ENCODE data around the gene LRP5. TPM values are rescaled to one million over a fixed set of nuclear protein-coding genes. Genes with fewer than 3 reads are reported as not detected.

LRP5 gene
- total and polyA plus RNA-seq, 2 experiments from 2014 or later = 26.9 to 51.1 TPM

DNA sequence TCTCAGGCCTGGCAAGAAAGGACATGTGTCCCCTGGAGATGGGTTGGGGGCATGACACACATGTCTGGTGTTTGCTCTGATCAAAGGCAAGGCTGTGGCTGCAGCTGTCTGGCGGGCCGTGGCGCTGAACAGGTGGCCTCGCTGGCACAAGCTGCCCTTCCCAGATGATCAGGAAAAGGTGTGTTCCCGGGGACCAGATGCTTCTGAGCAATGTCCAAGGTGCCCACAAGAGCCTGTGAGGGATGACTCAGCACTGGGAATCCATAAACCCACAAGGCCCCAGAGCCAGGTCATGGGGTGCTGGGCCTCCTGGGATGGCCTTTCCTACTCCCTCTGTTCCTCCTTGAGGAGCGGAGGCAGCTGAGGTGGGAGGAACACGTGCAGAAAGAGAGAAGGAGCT lies 9.7 kb upstream of the LRP5 start:
- H3K4me1 Mint-ChIP-seq = no peaks in the 10 kb centered on the region

DNA sequence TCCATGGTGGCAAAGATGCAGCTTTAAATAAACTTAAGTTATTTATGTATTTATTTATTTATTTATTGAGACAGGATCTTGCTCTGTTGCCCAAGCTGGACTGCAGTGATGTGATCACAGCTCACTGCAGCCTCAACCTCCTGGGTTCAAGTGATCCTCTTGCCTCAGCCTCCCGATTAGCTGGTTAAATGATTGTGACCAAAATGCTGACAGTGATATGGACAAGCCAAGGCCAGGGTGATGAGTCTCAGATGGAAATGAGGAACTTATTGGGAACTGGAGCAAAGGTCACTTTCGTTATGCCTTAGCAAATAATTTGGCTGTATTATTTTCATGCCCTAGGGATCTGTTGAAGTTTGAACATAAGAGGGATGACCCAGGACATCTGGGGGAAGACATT lies 9.3 kb upstream of the LRP5 start:
- Histone ChIP-seq H2AFZ (no peak overlapping the region), H3K4me3 (no peak overlapping the region), H3K79me2 (replicated peaks; ENCODE audit: insufficient read depth) (no peaks in the 10 kb centered on the region), H3K4me2 (no peak overlapping the region), H3K9me2 (ENCODE audit: insufficient read depth) (0 out of 2 replicates have a peak, but pooled peaks cover 2% of the 10 kb centered on the region), H3K27ac (ENCODE audit: low read depth) (no peak overlapping the region), H4K20me1 (replicated peaks; ENCODE audit: insufficient read depth) (no peaks in the 10 kb centered on the region), H3F3A (replicated peaks; ENCODE audit: low read depth) (no peaks in the 10 kb centered on the region), H3K36me3 (ENCODE audit: insufficient read depth) (no peaks in the 10 kb centered on the region), H3K4me1 (ENCODE audit: insufficient read depth) (no peaks in the 10 kb centered on the region), H3K27me3 (ENCODE audit: insufficient read depth) (no peaks in the 10 kb centered on the region)
- H3K9me3 Mint-ChIP-seq = peaks cover 30% of the 10 kb centered on the region
- H3K36me3 Mint-ChIP-seq (ENCODE audit: low read depth) = peaks cover 13% of the 10 kb centered on the region; the same call in 2 of the 3 replicates
- ATAC-seq (no peak), DNase-seq (ENCODE audit: low spot score) (no peak)
- no peak overlapping the region for H3K4me3 Mint-ChIP-seq
- peaks cover 7% of the 10 kb centered on the region for H3K27me3 Mint-ChIP-seq (ENCODE audit: insufficient read depth, low read depth, poor library complexity)
- no peak for TF ChIP-seq JUNB (IDR thresholded peaks at IDR 0.05; ENCODE audit: unreplicated experiment)
- no peaks in the 10 kb centered on the region for H3K4me1 Mint-ChIP-seq
- no peak overlapping the region for H3K27ac Mint-ChIP-seq

More for the DNA sequence above, 9.7 kb upstream of the LRP5 start:
- no peaks in the 10 kb centered on the region for H3K36me3 ChIP-seq (ENCODE audit: insufficient read depth)
- H3K4me3 Mint-ChIP-seq = no peak overlapping the region
- H2AFZ ChIP-seq = no peak overlapping the region
- H4K20me1 ChIP-seq (replicated peaks; ENCODE audit: insufficient read depth) = no peaks in the 10 kb centered on the region
- H3K27ac Mint-ChIP-seq = no peak overlapping the region
- no peak overlapping the region for H3K4me2 ChIP-seq
- H3K27me3 ChIP-seq (ENCODE audit: insufficient read depth) = no peaks in the 10 kb centered on the region
- no peaks in the 10 kb centered on the region for H3K4me1 ChIP-seq (ENCODE audit: insufficient read depth)
- 0 out of 2 replicates have a peak, but pooled peaks cover 2% of the 10 kb centered on the region for H3K9me2 ChIP-seq (ENCODE audit: insufficient read depth)
- H3K79me2 ChIP-seq (replicated peaks; ENCODE audit: insufficient read depth) = no peaks in the 10 kb centered on the region
- no peak overlapping the region for H3K27ac ChIP-seq (ENCODE audit: low read depth)
- ATAC-seq = no peak
- H3K9me3 Mint-ChIP-seq = peaks cover 30% of the 10 kb centered on the region
- no peaks in the 10 kb centered on the region for H3F3A ChIP-seq (replicated peaks; ENCODE audit: low read depth)
- TF ChIP-seq CTCF (conservative IDR thresholded peaks at IDR 0.05; ENCODE audit: low read depth in 2 of 2) (no peak), ZNF114 (CRISPR knock-in tag; IDR thresholded peaks at IDR 0.05) (no peak), ZNF331 (CRISPR knock-in tag; IDR thresholded peaks at IDR 0.05; ENCODE audit: low read depth) (no peak)
- no peak overlapping the region for H3K4me3 ChIP-seq
- no peak for DNase-seq (ENCODE audit: low spot score)
- peaks cover 13% of the 10 kb centered on the region; the same call in 2 of the 3 replicates for H3K36me3 Mint-ChIP-seq (ENCODE audit: low read depth)
- H3K27me3 Mint-ChIP-seq (ENCODE audit: insufficient read depth, low read depth, poor library complexity) = peaks cover 7% of the 10 kb centered on the region

DNA sequence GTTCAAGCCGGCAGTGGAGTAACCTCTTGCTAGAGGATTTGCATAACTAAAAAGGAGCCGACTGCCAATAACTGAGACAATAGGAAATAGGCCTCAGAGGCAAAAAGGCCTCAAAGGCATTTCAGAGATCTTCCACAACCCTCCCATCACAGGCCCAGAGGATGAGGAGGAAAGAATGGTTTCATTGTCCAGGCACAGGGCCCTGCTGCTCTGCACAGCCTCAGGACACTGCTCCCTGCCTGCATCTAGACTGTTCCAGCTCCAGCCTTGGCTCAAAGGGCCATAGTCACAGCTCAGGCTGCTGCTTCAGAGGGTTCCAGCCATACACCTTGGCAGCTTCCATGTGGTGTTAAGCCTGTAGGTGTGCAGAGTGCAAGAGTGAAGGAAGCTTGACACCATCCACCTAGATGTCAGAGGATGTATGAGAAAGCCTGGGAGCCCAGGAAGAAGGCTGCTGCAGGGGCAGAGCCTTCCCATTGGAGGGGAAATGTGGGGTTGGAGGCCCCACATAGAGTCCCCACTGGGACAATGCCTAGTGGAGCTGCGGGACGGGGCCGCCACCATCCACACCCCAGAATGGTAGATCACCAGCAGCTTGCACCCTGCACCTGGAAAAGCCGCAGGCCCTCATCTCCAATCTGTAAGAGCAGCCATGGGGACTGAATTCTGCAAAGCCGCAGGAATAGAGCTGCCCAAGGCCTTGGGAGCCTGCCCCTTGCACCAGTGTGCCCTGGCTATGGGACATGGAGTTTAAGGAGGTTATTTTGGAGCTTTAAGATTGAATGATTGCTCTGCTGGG lies 8.2 kb upstream of the LRP5 start:
- Mint-ChIP-seq H3K4me3 (no peak overlapping the region), H3K9me3 (peaks cover 30% of the 10 kb centered on the region), H3K36me3 (ENCODE audit: low read depth) (peaks cover 13% of the 10 kb centered on the region; the same call in 2 of the 3 replicates), H3K27ac (no peak overlapping the region), H3K27me3 (ENCODE audit: insufficient read depth, low read depth, poor library complexity) (peaks cover 5% of the 10 kb centered on the region), H3K4me1 (no peaks in the 10 kb centered on the region)
- no peaks in the 10 kb centered on the region for H3K4me1 ChIP-seq (ENCODE audit: insufficient read depth)
- H3K36me3 ChIP-seq (ENCODE audit: insufficient read depth) = no peaks in the 10 kb centered on the region
- no peak overlapping the region for H2AFZ ChIP-seq
- H3F3A ChIP-seq (replicated peaks; ENCODE audit: low read depth) = no peaks in the 10 kb centered on the region
- DNase-seq (ENCODE audit: low spot score) = no peak
- no peak overlapping the region for H3K4me3 ChIP-seq
- H3K27ac ChIP-seq (ENCODE audit: low read depth) = no peak overlapping the region
- no peak for ATAC-seq
- H3K9me2 ChIP-seq (ENCODE audit: insufficient read depth) = 0 out of 2 replicates have a peak, but pooled peaks cover 2% of the 10 kb centered on the region
- no peak overlapping the region for H3K4me2 ChIP-seq
- no peaks in the 10 kb centered on the region for H4K20me1 ChIP-seq (replicated peaks; ENCODE audit: insufficient read depth)
- no peaks in the 10 kb centered on the region for H3K27me3 ChIP-seq (ENCODE audit: insufficient read depth)
- no peaks in the 10 kb centered on the region for H3K79me2 ChIP-seq (replicated peaks; ENCODE audit: insufficient read depth)
- TF ChIP-seq ZNF462 (CRISPR knock-in tag; IDR thresholded peaks at IDR 0.05) = no peak
